Body of pancreas (tissue), 4 donors: ENCODE results near the gene PRPSAP2.

Experiments used
- CTCF ChIP-seq, 7 experiments: fragments of 450-650 bp in 4 of 7; fragments of 200-600 bp in 3 of 7; sonication (generic) in 3 of 7; IDR thresholded peaks; one replicate each; pipeline ENCODE4 v1.5.1; 2016 to 2019; ENCODE audit warnings: antibody characterized with exemption in 7 of 7
- POLR2A ChIP-seq, 3 donors: fragments of 450-650 bp; IDR thresholded peaks; one replicate each; pipeline ENCODE4 v1.6.1; 2016; ENCODE audit warnings: antibody characterized with exemption in 3 of 3, mild to moderate bottlenecking in 2 of 3

- no peak for TF ChIP-seq POLR2A (IDR thresholded peaks at IDR 0.05)
- TF ChIP-seq CTCF (IDR thresholded peaks at IDR 0.05), result no peak
Measured at GRCh38 chr17:18921912-18922451, 64.1 kb downstream of the PRPSAP2 start.
